WERI-Rb-1 (cell line): ENCODE measurements around the gene SERPINE3.

Source experiments
- DNase-seq: peaks from one replicate; pipeline ENCODE4 v3.0.0-alpha.2; 2020
- H3K27ac ChIP-seq: fragments of 250-450 bp; sonication (Bioruptor Pico); 2 replicates; pipeline ENCODE4 v1.5.1; 2020; ENCODE audit warnings: mild to moderate bottlenecking, moderate library complexity
- H3K27me3 ChIP-seq: fragments of 250-450 bp; sonication (Bioruptor Pico); 2 replicates; pipeline ENCODE4 v1.5.1; 2021; ENCODE audit warnings: mild to moderate bottlenecking, low read depth, moderate library complexity; ENCODE audit not compliant: insufficient read depth, severe bottlenecking
- H3K36me3 ChIP-seq: fragments of 250-450 bp; sonication (Bioruptor Pico); 2 replicates; pipeline ENCODE4 v1.5.1; 2020; ENCODE audit warnings: mild to moderate bottlenecking, moderate library complexity
- H3K4me3 ChIP-seq: 2 replicates; pipeline ENCODE4 v1.5.1; 2011; ENCODE audit warnings: low read depth, mild to moderate bottlenecking, control low read depth, low read length
- H3K9me3 ChIP-seq: fragments of 250-450 bp; sonication (Bioruptor Pico); 2 replicates; pipeline ENCODE4 v1.5.1; 2021; ENCODE audit warnings: mild to moderate bottlenecking, moderate library complexity; ENCODE audit not compliant: severe bottlenecking
- TF ChIP-seq, protein P1 (sequence below): IDR thresholded peaks from 2 replicates; pipeline ENCODE4 v1.5.1; 2011; ENCODE audit warnings: low read depth, mild to moderate bottlenecking, control low read depth, inconsistent platforms, low read length

The SERPINE3 gene

DNA sequence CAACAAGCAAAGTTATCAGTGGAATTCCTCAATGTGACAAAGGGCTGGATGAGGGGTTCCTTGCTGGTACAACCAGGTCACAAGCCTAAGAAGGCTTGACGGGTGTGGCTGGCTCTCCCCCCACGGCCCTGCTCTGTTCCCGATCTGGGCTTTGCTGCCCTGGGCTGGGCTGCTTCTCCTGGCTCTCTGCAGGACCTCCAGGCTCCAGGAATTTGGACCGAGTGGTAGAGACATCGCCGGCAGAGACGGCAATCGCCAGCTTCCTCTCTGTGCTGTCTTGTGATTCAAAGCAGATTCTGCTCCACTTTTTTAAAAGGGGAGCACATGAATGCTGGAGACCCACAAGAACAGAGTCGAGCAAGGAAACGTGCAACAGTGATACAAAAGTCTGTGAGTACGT, at the start of gene SERPINE3:
Gene SERPINE3, plus strand, starts transcription at position 338 of the 400 bp plus-strand sequence. CDS start 1,401 bp downstream, outside the sequence.
- Histone ChIP-seq H3K9me3 (no peaks in the 10 kb centered on the region), H3K36me3 (no peaks in the 10 kb centered on the region), H3K4me3 (no peak within 1 kb of the TSS), H3K27me3 (no peaks in the 10 kb centered on the region), H3K27ac (no peak within 1 kb of the TSS)
- TF ChIP-seq, protein P1, sequence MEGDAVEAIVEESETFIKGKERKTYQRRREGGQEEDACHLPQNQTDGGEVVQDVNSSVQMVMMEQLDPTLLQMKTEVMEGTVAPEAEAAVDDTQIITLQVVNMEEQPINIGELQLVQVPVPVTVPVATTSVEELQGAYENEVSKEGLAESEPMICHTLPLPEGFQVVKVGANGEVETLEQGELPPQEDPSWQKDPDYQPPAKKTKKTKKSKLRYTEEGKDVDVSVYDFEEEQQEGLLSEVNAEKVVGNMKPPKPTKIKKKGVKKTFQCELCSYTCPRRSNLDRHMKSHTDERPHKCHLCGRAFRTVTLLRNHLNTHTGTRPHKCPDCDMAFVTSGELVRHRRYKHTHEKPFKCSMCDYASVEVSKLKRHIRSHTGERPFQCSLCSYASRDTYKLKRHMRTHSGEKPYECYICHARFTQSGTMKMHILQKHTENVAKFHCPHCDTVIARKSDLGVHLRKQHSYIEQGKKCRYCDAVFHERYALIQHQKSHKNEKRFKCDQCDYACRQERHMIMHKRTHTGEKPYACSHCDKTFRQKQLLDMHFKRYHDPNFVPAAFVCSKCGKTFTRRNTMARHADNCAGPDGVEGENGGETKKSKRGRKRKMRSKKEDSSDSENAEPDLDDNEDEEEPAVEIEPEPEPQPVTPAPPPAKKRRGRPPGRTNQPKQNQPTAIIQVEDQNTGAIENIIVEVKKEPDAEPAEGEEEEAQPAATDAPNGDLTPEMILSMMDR = no peak
- DNase-seq = no peak

DNA sequence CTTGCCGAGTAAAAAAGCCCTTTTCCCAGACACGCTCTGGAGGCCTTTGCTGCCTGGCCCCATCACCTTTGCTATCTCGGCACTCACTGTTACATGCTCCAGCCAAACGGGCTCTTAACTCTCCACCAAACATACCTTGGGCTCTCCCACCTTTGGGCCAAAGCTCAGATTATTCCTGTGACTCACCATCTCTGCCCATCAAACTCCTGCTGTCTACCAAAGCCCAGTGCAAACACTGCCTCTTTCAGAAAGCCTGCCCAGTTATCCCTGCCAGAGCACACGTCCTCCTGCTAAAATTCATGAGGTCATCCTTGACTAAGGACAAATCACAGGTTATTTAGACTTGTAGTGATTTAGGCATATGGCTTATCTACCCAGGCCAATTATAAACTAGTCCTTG, 48.1 kb upstream of the SERPINE3 start:
- Histone ChIP-seq H3K27me3 (no peaks in the 10 kb centered on the region), H3K4me3 (no peak overlapping the region), H3K9me3 (no peaks in the 10 kb centered on the region), H3K36me3 (no peaks in the 10 kb centered on the region), H3K27ac (no peak overlapping the region)
- DNase-seq = no peak
- TF ChIP-seq, protein P1 = no peak

DNA sequence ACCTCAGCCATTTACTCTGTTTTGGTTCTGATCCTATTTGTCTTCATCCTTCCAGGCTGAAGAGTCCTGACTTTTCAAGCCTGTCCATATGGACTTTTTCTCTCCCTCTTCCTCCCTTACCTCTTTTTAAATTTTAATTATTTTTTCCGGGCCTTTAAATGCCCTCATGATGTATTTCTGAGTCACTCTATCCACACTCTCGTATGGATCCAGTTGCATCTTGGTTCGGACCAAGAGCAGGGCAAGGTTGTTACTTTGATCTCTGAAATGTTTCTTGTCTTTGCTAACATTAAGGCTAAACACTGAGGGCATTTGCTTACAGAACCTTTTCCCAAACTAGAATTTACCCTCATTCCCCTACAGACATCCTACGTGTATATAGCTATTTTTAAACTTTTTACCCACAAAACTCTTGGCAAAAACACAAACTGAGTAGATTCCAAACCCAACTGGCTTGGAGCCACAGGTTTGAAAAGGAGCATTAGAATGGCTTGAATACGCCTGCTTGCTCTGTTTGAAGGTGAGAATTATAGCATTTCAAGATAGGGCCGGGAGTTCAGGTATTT, 47.4 kb upstream of the SERPINE3 start:
- TF ChIP-seq, protein P1 = no peak
- no peak for DNase-seq

DNA sequence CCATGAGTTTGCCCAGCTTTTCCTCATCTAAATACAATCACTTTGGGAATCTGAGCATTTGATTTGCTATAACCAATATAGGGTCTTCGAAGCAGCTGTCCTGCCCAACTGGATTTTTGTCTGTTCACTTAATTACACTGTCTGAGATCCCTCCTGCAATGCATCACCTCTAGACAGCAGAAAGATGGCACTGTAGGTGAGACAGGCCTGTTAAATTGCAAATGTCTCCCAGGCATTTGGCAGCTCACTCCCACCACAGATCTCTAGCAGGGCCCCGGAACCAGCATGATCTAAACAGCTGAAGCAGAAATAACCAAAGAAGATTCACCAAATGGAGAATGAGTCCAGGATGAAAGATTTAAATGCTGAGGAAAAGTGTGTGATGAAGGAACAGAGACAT, 41.9 kb upstream of the SERPINE3 start:
- Histone ChIP-seq H3K27me3 (no peaks in the 10 kb centered on the region), H3K9me3 (no peaks in the 10 kb centered on the region), H3K36me3 (no peaks in the 10 kb centered on the region), H3K27ac (no peak overlapping the region), H3K4me3 (no peak overlapping the region)
- peak; percentile 9 for DNase-seq
- TF ChIP-seq, protein P1 = no peak

More for the DNA sequence above, 47.4 kb upstream of the SERPINE3 start:
- H3K36me3 ChIP-seq = no peaks in the 10 kb centered on the region
- H3K27me3 ChIP-seq = no peaks in the 10 kb centered on the region
- no peak overlapping the region for H3K27ac ChIP-seq
- H3K4me3 ChIP-seq = no peak overlapping the region
- H3K9me3 ChIP-seq = no peaks in the 10 kb centered on the region

DNA sequence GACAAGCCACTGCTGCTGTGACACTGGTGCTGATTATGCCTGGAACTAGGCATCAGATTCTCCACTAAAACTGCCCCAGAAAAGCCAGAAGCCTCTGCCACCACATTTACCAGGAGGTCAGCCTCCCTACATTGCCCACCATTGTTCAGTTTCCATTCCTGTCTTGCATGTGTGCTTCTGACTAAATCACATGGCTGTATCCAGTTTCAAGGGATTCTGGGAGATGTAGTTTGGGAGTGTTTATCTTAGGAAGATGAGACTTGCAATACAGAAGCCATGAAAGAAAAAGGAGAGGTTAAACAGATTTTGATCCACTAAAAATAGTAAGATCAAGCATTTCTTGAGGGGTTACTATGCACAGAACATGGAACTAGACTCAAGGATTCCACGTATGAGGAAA, 40.7 kb upstream of the SERPINE3 start:
- DNase-seq = no peak
- TF ChIP-seq, protein P1 = no peak
- Histone ChIP-seq H3K4me3 (no peak overlapping the region), H3K27me3 (no peaks in the 10 kb centered on the region), H3K9me3 (no peaks in the 10 kb centered on the region), H3K36me3 (no peaks in the 10 kb centered on the region), H3K27ac (no peak overlapping the region)

DNA sequence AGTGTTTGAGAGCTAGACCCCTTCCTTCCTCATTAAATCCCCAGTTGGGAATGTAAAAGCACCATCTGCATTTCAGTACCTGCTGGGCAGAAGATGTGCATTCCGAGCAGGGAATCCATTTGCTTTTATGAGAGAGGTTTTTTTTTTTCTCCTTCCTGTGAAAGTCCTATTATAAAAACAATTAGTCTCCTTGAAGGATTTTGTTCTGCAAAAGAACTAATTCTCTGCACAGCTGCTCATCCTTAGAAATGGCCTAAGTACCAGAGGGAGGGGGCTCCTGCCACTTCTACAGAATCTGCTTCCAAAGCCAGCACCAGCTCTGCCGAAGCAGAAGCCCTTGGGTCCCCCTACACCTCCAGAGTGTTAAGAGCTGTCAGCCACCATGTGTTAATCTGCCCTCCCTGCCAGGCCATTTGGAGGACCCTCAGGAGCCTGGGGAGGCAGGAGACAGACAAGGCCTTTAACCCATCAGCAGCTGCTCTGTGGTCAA, 36.4 kb upstream of the SERPINE3 start:
- Histone ChIP-seq H3K9me3 (no peaks in the 10 kb centered on the region), H3K4me3 (no peak overlapping the region), H3K27me3 (no peaks in the 10 kb centered on the region), H3K27ac (no peak overlapping the region), H3K36me3 (no peaks in the 10 kb centered on the region)
- DNase-seq = peak; percentile 37
- TF ChIP-seq, protein P1 = no peak
